Loucy (cell line): ENCODE results near the gene ANO1.

Experiments
- H2AFZ ChIP-seq: fragments of 200-600 bp; sonication (generic); 2 replicates; pipeline ENCODE4 v1.6.0; 2016; ENCODE audit warnings: antibody characterized with exemption, mild to moderate bottlenecking, low read length, moderate library complexity
- H3F3A ChIP-seq: fragments of 200-600 bp; 2 replicates; pipeline ENCODE4 v1.6.0; 2016; ENCODE audit warnings: antibody characterized with exemption, low read depth, mild to moderate bottlenecking
- H3K27me3 ChIP-seq: fragments of 200-600 bp; sonication (generic); 2 replicates; pipeline ENCODE4 v1.6.1; 2014; ENCODE audit warnings: low read length, mild to moderate bottlenecking; ENCODE audit not compliant: insufficient read depth, poor library complexity, severe bottlenecking
- H3K36me3 ChIP-seq: fragments of 200-600 bp; sonication (generic); 2 replicates; pipeline ENCODE4 v1.6.1; 2016; ENCODE audit warnings: low read length; ENCODE audit not compliant: insufficient read depth
- H3K4me1 ChIP-seq: fragments of 200-600 bp; sonication (generic); 2 replicates; pipeline ENCODE4 v1.5.1; 2014; ENCODE audit warnings: low read length, mild to moderate bottlenecking; ENCODE audit not compliant: insufficient read depth, poor library complexity, severe bottlenecking
- H3K4me2 ChIP-seq: fragments of 200-600 bp; sonication (generic); 2 replicates; pipeline ENCODE4 v1.6.0; 2014; ENCODE audit warnings: antibody characterized with exemption, low read length, low read depth, mild to moderate bottlenecking; ENCODE audit not compliant: poor library complexity, severe bottlenecking
- H3K4me3 ChIP-seq: fragments of 200-600 bp; sonication (generic); 2 replicates; pipeline ENCODE4 v1.5.1; 2014; ENCODE audit warnings: low read length, mild to moderate bottlenecking, mixed read lengths; ENCODE audit not compliant: poor library complexity, severe bottlenecking
- H3K79me2 ChIP-seq: fragments of 200-600 bp; sonication (generic); 2 replicates; pipeline ENCODE4 v1.6.1; 2014; ENCODE audit warnings: low read length; ENCODE audit not compliant: insufficient read depth
- H3K9ac ChIP-seq: fragments of 200-600 bp; sonication (generic); 2 replicates; pipeline ENCODE4 v1.6.0; 2014; ENCODE audit warnings: mild to moderate bottlenecking, low read depth, low read length, moderate library complexity; ENCODE audit not compliant: poor library complexity, severe bottlenecking
- H3K9me2 ChIP-seq: fragments of 200-600 bp; sonication (generic); replicated peaks from 2 replicates; pipeline ENCODE4 v1.6.1; 2016; ENCODE audit warnings: low read depth, low read length, mixed read lengths
- H3K9me3 ChIP-seq: fragments of 200-600 bp; sonication (generic); 2 replicates; pipeline ENCODE4 v1.6.1; 2014; ENCODE audit warnings: mild to moderate bottlenecking, antibody characterized with exemption, low read length, low read depth; ENCODE audit not compliant: insufficient read depth
- H4K20me1 ChIP-seq: fragments of 200-600 bp; sonication (generic); 2 replicates; pipeline ENCODE4 v1.6.0; 2014; ENCODE audit warnings: antibody characterized with exemption, low read length, mild to moderate bottlenecking; ENCODE audit not compliant: insufficient read depth, poor library complexity, severe bottlenecking
- EZH2phosphoT487 ChIP-seq: fragments of 200-600 bp; IDR thresholded peaks from 2 replicates; pipeline ENCODE4 v1.6.1; 2018; ENCODE audit warnings: antibody characterized with exemption, mild to moderate bottlenecking, moderate library complexity, borderline replicate concordance
- TF ChIP-seq, protein P1 (sequence below): fragments of 200-600 bp; sonication (generic); conservative IDR thresholded peaks from 2 replicates; pipeline ENCODE4 v1.5.1; 2014; ENCODE audit warnings: mild to moderate bottlenecking, antibody characterized with exemption, low read length

The ANO1 gene

DNA sequence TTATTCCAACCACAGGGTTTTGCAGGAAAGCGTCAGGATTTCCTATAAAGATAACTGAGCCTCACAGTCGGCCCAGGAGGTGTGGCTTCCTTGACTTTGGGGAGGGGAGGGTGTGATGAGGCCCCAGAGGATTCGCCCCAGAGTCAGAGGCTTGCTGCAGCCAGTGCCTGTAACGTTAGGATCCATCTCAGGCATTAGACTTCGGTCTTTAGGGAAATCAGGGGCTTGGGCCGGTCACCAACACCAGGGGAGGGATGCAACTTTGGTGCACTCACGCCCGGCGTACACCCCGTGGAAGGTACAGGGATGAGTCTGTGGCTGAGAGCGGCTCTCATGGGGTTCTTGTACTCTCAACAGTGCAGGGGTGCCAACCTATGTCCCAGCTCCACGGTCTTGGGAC lies 5.7 kb upstream of the ANO1 start:
- TF ChIP-seq EZH2phosphoT487: no peak
- TF ChIP-seq, protein P1, sequence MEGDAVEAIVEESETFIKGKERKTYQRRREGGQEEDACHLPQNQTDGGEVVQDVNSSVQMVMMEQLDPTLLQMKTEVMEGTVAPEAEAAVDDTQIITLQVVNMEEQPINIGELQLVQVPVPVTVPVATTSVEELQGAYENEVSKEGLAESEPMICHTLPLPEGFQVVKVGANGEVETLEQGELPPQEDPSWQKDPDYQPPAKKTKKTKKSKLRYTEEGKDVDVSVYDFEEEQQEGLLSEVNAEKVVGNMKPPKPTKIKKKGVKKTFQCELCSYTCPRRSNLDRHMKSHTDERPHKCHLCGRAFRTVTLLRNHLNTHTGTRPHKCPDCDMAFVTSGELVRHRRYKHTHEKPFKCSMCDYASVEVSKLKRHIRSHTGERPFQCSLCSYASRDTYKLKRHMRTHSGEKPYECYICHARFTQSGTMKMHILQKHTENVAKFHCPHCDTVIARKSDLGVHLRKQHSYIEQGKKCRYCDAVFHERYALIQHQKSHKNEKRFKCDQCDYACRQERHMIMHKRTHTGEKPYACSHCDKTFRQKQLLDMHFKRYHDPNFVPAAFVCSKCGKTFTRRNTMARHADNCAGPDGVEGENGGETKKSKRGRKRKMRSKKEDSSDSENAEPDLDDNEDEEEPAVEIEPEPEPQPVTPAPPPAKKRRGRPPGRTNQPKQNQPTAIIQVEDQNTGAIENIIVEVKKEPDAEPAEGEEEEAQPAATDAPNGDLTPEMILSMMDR: no peak
- Histone ChIP-seq H2AFZ (no peak overlapping the region), H3K79me2 (no peaks in the 10 kb centered on the region), H3K27me3 (no peaks in the 10 kb centered on the region), H3K9me3 (no peaks in the 10 kb centered on the region), H3K4me3 (no peak overlapping the region), H3K4me1 (no peaks in the 10 kb centered on the region), H3K9ac (no peak overlapping the region), H4K20me1 (no peaks in the 10 kb centered on the region), H3K9me2 (no peaks in the 10 kb centered on the region), H3K4me2 (no peak overlapping the region), H3K36me3 (no peaks in the 10 kb centered on the region), H3F3A (no peaks in the 10 kb centered on the region)

DNA sequence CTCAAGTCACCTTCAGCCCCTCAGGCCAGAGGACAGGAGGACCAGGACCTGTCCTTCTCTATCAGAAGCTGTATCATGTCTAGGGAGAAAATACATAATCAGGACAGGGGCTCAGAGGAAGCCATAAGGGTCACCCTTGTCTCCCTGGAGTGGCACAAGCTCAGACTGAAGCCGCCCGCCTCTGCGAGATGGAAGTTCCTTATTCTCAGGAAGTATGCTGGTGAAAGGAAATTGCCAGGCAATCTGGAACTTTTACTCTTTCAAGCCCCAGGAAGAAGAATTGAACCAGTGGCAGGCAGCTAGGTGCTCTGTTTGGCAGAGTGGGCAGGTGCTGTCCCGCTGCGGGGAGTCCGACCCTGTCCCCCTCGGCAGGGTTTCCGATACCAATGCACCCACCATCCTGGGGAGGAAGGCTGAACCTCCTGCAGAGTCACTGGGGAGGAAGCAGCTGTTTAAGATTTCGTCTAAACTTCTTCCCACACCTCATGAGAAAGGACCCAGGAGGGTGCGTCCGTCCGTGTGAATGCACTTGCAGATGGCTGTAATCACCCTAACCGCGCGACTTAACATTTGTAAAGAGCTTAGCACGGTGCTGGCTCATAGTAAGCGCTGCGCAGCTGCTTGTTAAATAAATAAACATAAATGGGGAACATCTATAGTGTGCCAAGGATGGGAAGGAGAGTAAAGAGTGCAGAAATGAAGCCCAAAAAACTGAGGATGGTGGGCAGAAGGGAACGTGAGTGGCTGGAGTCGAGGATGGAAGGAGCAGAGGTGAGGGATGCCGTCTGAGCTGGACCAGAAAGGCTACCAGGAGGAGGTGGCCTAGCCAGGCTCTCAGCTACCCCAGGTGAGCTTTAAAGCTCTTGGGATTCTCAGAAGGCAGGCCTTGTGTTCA lies 5.0 kb upstream of the ANO1 start:
- no peak overlapping the region for H3K4me2 ChIP-seq
- no peak overlapping the region for H2AFZ ChIP-seq
- no peaks in the 10 kb centered on the region for H3K36me3 ChIP-seq
- no peaks in the 10 kb centered on the region for H3K9me3 ChIP-seq
- no peaks in the 10 kb centered on the region for H3K79me2 ChIP-seq
- no peak for TF ChIP-seq EZH2phosphoT487
- no peaks in the 10 kb centered on the region for H3K27me3 ChIP-seq
- no peaks in the 10 kb centered on the region for H3K9me2 ChIP-seq
- H3K4me3 ChIP-seq: no peak overlapping the region
- H3K4me1 ChIP-seq: no peaks in the 10 kb centered on the region
- H3K9ac ChIP-seq: no peak overlapping the region
- no peaks in the 10 kb centered on the region for H3F3A ChIP-seq
- H4K20me1 ChIP-seq: no peaks in the 10 kb centered on the region

DNA sequence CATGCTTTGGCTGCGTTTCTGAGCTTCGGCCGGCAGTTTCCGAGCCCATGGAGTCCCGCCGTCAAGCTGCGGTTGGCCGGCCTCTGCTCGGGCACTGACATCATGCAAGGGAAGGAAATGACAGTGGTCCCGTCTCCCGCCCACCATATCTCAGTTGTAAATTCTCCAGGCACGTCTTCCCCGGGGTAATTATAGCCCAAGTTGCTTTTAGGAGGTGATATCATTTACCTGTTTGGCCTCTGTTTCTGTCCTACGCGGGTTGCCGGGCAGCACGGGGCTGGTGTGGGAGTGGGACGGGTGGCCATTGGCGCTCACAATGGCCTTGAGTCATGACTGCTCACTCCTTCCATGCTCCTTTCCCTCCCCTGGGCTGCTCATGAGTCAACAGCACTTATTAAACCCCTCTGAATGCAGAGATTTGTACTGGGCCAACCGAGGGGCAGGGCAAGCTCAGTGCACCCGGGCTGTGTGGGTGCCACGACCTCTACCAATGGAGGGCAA lies 4.2 kb upstream of the ANO1 start:
- Histone ChIP-seq H3K4me1 (no peaks in the 10 kb centered on the region), H3K9ac (no peak overlapping the region), H3K4me3 (no peak overlapping the region), H3K27me3 (no peaks in the 10 kb centered on the region), H4K20me1 (no peaks in the 10 kb centered on the region), H3K79me2 (no peaks in the 10 kb centered on the region), H3K4me2 (no peak overlapping the region), H3K9me2 (no peaks in the 10 kb centered on the region), H3F3A (no peaks in the 10 kb centered on the region), H3K9me3 (no peaks in the 10 kb centered on the region), H2AFZ (no peak overlapping the region), H3K36me3 (no peaks in the 10 kb centered on the region)
- TF ChIP-seq EZH2phosphoT487: no peak
- TF ChIP-seq, protein P1: no peak
